Neural cell (in vitro differentiated cells): ENCODE results near the gene LRRC49. TPM values are rescaled to one million over a fixed set of nuclear protein-coding genes. Genes with fewer than 3 reads are reported as not detected.

Experiments
- H2AFZ ChIP-seq: fragments of 200-600, 300-800 bp; sonication (generic), shearing (Covaris generic); 2 replicates; pipeline ENCODE4 v1.6.0; 2014; ENCODE audit warnings: low read depth, mild to moderate bottlenecking, antibody characterized with exemption, low read length, moderate library complexity
- H3F3A ChIP-seq: fragments of 200-600 bp; shearing (Covaris generic); 2 replicates; pipeline ENCODE4 v1.6.1; 2016; ENCODE audit warnings: mild to moderate bottlenecking, moderate library complexity, mixed read lengths, antibody characterized with exemption, low read length; ENCODE audit not compliant: insufficient read depth, poor library complexity, severe bottlenecking
- H3K27ac ChIP-seq: fragments of 200-600, 300-800 bp; sonication (generic), shearing (Covaris generic); 2 replicates; pipeline ENCODE4 v1.5.1; 2014; ENCODE audit warnings: mild to moderate bottlenecking, low read length, moderate library complexity
- H3K27me3 ChIP-seq: fragments of 300-800, 200-600 bp; sonication (generic), shearing (Covaris generic); 2 replicates; pipeline ENCODE4 v1.6.0; 2014; ENCODE audit warnings: mild to moderate bottlenecking, low read depth, low read length, moderate library complexity; ENCODE audit not compliant: insufficient read depth
- H3K36me3 ChIP-seq: fragments of 300-800, 200-600 bp; sonication (generic), shearing (Covaris generic); 2 replicates; pipeline ENCODE4 v1.5.1; 2014; ENCODE audit warnings: mild to moderate bottlenecking, antibody characterized with exemption, low read length, moderate library complexity; ENCODE audit not compliant: insufficient read depth
- H3K4me2 ChIP-seq: fragments of 300-800, 200-600 bp; sonication (generic), shearing (Covaris generic); 2 replicates; pipeline ENCODE4 v1.6.0; 2014; ENCODE audit warnings: mild to moderate bottlenecking, low read length
- H3K4me3 ChIP-seq: fragments of 300-800, 200-600 bp; sonication (generic), shearing (Covaris generic); 2 replicates; pipeline ENCODE4 v1.5.1; 2014; ENCODE audit warnings: mild to moderate bottlenecking, low read length, moderate library complexity
- H3K79me2 ChIP-seq: fragments of 200-600 bp; shearing (Covaris generic); replicated peaks from 2 replicates; pipeline ENCODE4 v1.6.0; 2014; ENCODE audit warnings: mild to moderate bottlenecking, low read length, moderate library complexity; ENCODE audit not compliant: insufficient read depth
- H3K9ac ChIP-seq: fragments of 300-800, 200-600 bp; sonication (generic), shearing (Covaris generic); 2 replicates; pipeline ENCODE4 v1.6.1; 2016; ENCODE audit warnings: mild to moderate bottlenecking, low read length, mixed read lengths
- H3K9me2 ChIP-seq: fragments of 200-600 bp; shearing (Covaris generic); 2 replicates; pipeline ENCODE4 v1.6.1; 2016; ENCODE audit warnings: mild to moderate bottlenecking, low read length, mixed read lengths; ENCODE audit not compliant: insufficient read depth
- H3K9me3 ChIP-seq: fragments of 200-600, 300-800 bp; sonication (generic), shearing (Covaris generic); 2 replicates; pipeline ENCODE4 v1.6.1; 2016; ENCODE audit warnings: mild to moderate bottlenecking, mixed run types, low read length, moderate library complexity, mixed read lengths
- H4K20me1 ChIP-seq: fragments of 200-600 bp; shearing (Covaris generic); 2 replicates; pipeline ENCODE4 v1.6.1; 2016; ENCODE audit warnings: mild to moderate bottlenecking, mixed run types; ENCODE audit not compliant: insufficient read depth
- EP300 ChIP-seq: fragments of 450-650 bp; conservative IDR thresholded peaks from 2 replicates; pipeline ENCODE4 v1.6.1; 2014; ENCODE audit warnings: antibody characterized with exemption, mild to moderate bottlenecking, moderate library complexity; ENCODE audit not compliant: poor library complexity, severe bottlenecking
- EZH2 ChIP-seq: fragments of 200-600, 300-800 bp; shearing (Covaris generic), sonication (generic); IDR thresholded peaks from 2 replicates; pipeline ENCODE4 v1.6.1; 2014; ENCODE audit warnings: antibody characterized with exemption, low read length, borderline replicate concordance, mild to moderate bottlenecking; ENCODE audit not compliant: insufficient read depth, poor library complexity, severe bottlenecking
- MXI1 ChIP-seq: fragments of 450-650 bp; conservative IDR thresholded peaks from 2 replicates; pipeline ENCODE4 v1.6.1; 2014; ENCODE audit warnings: antibody characterized with exemption, mild to moderate bottlenecking; ENCODE audit not compliant: poor library complexity, severe bottlenecking
- POLR2AphosphoS5 ChIP-seq: IDR thresholded peaks from 2 replicates; pipeline ENCODE4 v1.6.1; 2012
- RAD21 ChIP-seq: fragments of 450-650 bp; conservative IDR thresholded peaks from 2 replicates; pipeline ENCODE4 v1.6.1; 2014; ENCODE audit warnings: antibody characterized with exemption, mild to moderate bottlenecking, moderate library complexity
- REST ChIP-seq: IDR thresholded peaks from 2 replicates; pipeline ENCODE4 v1.6.1; 2012; ENCODE audit warnings: borderline replicate concordance
- SMC3 ChIP-seq: fragments of 450-650 bp; conservative IDR thresholded peaks from 2 replicates; pipeline ENCODE4 v1.6.1; 2014; ENCODE audit warnings: antibody characterized with exemption, mild to moderate bottlenecking, moderate library complexity; ENCODE audit not compliant: poor library complexity
- TAF1 ChIP-seq: IDR thresholded peaks from 2 replicates; pipeline ENCODE4 v1.6.1; 2012; ENCODE audit warnings: low read depth
- polyA plus RNA-seq: library from polyadenylated mRNA; depleted of rRNA; stranded (reverse); fragments of >200 nt; gene quantifications from 2 replicates; pipeline ENCODE4 v1.2.3, GENCODE V29; 2014
- TF ChIP-seq, protein P1 (sequence below): fragments of 450-650 bp; IDR thresholded peaks from 2 replicates; pipeline ENCODE4 v1.5.1; 2014; ENCODE audit warnings: antibody characterized with exemption, mild to moderate bottlenecking, moderate library complexity; ENCODE audit not compliant: poor library complexity, severe bottlenecking

Gene LRRC49
- polyA plus RNA-seq, 1 donor from 2014 or later, result 141 TPM

- H2AFZ ChIP-seq, result no peak overlapping the region
- no peaks in the 10 kb centered on the region for H3K9me3 ChIP-seq
- no peak overlapping the region for H3K4me2 ChIP-seq
- H4K20me1 ChIP-seq, result no peaks in the 10 kb centered on the region
- TF ChIP-seq, protein P1, sequence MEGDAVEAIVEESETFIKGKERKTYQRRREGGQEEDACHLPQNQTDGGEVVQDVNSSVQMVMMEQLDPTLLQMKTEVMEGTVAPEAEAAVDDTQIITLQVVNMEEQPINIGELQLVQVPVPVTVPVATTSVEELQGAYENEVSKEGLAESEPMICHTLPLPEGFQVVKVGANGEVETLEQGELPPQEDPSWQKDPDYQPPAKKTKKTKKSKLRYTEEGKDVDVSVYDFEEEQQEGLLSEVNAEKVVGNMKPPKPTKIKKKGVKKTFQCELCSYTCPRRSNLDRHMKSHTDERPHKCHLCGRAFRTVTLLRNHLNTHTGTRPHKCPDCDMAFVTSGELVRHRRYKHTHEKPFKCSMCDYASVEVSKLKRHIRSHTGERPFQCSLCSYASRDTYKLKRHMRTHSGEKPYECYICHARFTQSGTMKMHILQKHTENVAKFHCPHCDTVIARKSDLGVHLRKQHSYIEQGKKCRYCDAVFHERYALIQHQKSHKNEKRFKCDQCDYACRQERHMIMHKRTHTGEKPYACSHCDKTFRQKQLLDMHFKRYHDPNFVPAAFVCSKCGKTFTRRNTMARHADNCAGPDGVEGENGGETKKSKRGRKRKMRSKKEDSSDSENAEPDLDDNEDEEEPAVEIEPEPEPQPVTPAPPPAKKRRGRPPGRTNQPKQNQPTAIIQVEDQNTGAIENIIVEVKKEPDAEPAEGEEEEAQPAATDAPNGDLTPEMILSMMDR, result no peak
- TF ChIP-seq SMC3 (no peak), TAF1 (no peak), EP300 (no peak), POLR2AphosphoS5 (no peak), EZH2 (no peak), MXI1 (no peak), REST (no peak), RAD21 (no peak)
- H3K36me3 ChIP-seq, result no peaks in the 10 kb centered on the region
- H3F3A ChIP-seq, result no peaks in the 10 kb centered on the region
- H3K27ac ChIP-seq, result no peak overlapping the region
- H3K27me3 ChIP-seq, result no peaks in the 10 kb centered on the region
- no peaks in the 10 kb centered on the region for H3K9me2 ChIP-seq
- H3K4me3 ChIP-seq, result no peak overlapping the region
- H3K79me2 ChIP-seq, result no peaks in the 10 kb centered on the region
- H3K9ac ChIP-seq, result no peak overlapping the region
Observed at GRCh38 chr15:71096676-71097075, 204.1 kb downstream of the LRRC49 start.

DNA sequence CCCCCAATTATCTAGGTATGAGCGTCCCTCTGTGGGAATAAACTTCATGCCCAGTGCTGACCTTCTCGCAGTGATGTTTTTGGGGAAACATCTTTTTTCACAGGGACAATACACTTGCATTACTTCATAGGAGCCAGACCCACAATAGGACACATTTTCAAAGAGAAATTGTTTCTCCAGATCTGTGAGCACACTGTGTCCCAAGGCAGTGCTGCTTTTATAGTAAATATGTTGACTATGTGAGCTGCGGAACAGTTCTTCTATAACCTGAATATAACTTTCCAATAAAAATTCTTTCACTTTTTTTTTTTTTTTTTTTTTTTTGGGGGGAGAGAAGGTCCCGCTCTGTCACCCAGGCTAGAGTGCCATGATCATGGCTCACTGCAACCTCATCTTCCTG, 205.3 kb downstream of the LRRC49 start:
- Histone ChIP-seq H3K27ac (no peak overlapping the region), H3K79me2 (no peaks in the 10 kb centered on the region), H3K36me3 (no peaks in the 10 kb centered on the region), H2AFZ (no peak overlapping the region), H3K4me3 (no peak overlapping the region), H3K9ac (no peak overlapping the region), H3K9me2 (no peaks in the 10 kb centered on the region), H3K9me3 (no peaks in the 10 kb centered on the region), H4K20me1 (no peaks in the 10 kb centered on the region), H3K27me3 (no peaks in the 10 kb centered on the region), H3K4me2 (no peak overlapping the region), H3F3A (no peaks in the 10 kb centered on the region)
- TF ChIP-seq REST, result no peak
- TF ChIP-seq SMC3, result no peak
- TF ChIP-seq POLR2AphosphoS5, result no peak
- TF ChIP-seq MXI1, result no peak
- no peak for TF ChIP-seq EZH2
- no peak for TF ChIP-seq RAD21
- no peak for TF ChIP-seq EP300
- no peak for TF ChIP-seq TAF1
- TF ChIP-seq, protein P1, result no peak
